HepG2 (cell line): Measurements from ENCODE around the gene MICAL3.

Experiments
- CCAR2 ChIP-seq: fragments of 200-400 bp; formaldehyde crosslinking; optimal IDR thresholded peaks from 2 replicates; pipeline ENCODE3; 2018; ENCODE audit warnings: low read depth, mild to moderate bottlenecking, low read length, moderate library complexity
- FOXJ3 ChIP-seq: sonication (generic); formaldehyde crosslinking; IDR thresholded peaks from 2 replicates; pipeline ENCODE4 v1.4.0; 2020; ENCODE audit warnings: missing genetic modification reagents, mild to moderate bottlenecking, borderline replicate concordance
- HNF4G ChIP-seq, 2 experiments: sonication (generic) in 1 of 2; formaldehyde crosslinking in 1 of 2; IDR thresholded peaks; 2 replicates each; pipeline versions ENCODE4 v1.4.0 to v1.6.1; 2011 to 2020; ENCODE audit warnings: borderline replicate concordance in 2 of 2, low read depth in 2 of 2, mild to moderate bottlenecking in 2 of 2, low read length in 1 of 2, missing genetic modification reagents in 1 of 2, moderate library complexity in 1 of 2
- MEF2D ChIP-seq: sonication (generic); formaldehyde crosslinking; IDR thresholded peaks from 2 replicates; pipeline ENCODE4 v1.5.1; 2020; ENCODE audit warnings: mild to moderate bottlenecking, missing genetic modification reagents
- NR3C1 ChIP-seq: sonication (generic); formaldehyde crosslinking; IDR thresholded peaks from 2 replicates; pipeline ENCODE4 v1.4.0; 2020; ENCODE audit warnings: missing genetic modification reagents
- POLR2A ChIP-seq, 2 experiments: IDR thresholded peaks; 2 replicates each; pipeline ENCODE4 v1.6.1; 2011; ENCODE audit warnings: low read depth in 2 of 2, low read length in 2 of 2, mild to moderate bottlenecking in 1 of 2, moderate library complexity in 1 of 2; ENCODE audit not compliant: insufficient read depth in 1 of 2
- U2AF1 ChIP-seq: fragments of 200-400 bp; formaldehyde crosslinking; optimal IDR thresholded peaks from 2 replicates; pipeline ENCODE3; 2017; ENCODE audit warnings: mild to moderate bottlenecking, low read depth, low read length
- XBP1 ChIP-seq: sonication (generic); formaldehyde crosslinking; IDR thresholded peaks from 2 replicates; pipeline ENCODE4 v1.5.0; 2020; ENCODE audit warnings: missing genetic modification reagents
- ZKSCAN8 ChIP-seq: IDR thresholded peaks from 2 replicates; pipeline ENCODE4 v1.6.1; 2016; ENCODE audit warnings: borderline replicate concordance, missing genetic modification reagents, missing compliant biosample characterization
- ZNF3 ChIP-seq: IDR thresholded peaks from 2 replicates; pipeline ENCODE4 v1.7.0; 2017; ENCODE audit warnings: inconsistent platforms
- TF ChIP-seq, protein P1 (sequence below): sonication (generic); formaldehyde crosslinking; IDR thresholded peaks from 2 replicates; pipeline ENCODE4 v1.5.0; 2020; ENCODE audit warnings: mild to moderate bottlenecking, missing genetic modification reagents, moderate library complexity
- TF ChIP-seq, protein P2 (sequence below): sonication (generic); formaldehyde crosslinking; IDR thresholded peaks from 2 replicates; pipeline ENCODE4 v1.5.0; 2020; ENCODE audit warnings: mild to moderate bottlenecking, missing genetic modification reagents, borderline replicate concordance
- TF ChIP-seq, protein P3 (sequence below): sonication (generic); formaldehyde crosslinking; IDR thresholded peaks from 2 replicates; pipeline ENCODE4 v1.5.1; 2020; ENCODE audit warnings: missing genetic modification reagents, mild to moderate bottlenecking, borderline replicate concordance

DNA sequence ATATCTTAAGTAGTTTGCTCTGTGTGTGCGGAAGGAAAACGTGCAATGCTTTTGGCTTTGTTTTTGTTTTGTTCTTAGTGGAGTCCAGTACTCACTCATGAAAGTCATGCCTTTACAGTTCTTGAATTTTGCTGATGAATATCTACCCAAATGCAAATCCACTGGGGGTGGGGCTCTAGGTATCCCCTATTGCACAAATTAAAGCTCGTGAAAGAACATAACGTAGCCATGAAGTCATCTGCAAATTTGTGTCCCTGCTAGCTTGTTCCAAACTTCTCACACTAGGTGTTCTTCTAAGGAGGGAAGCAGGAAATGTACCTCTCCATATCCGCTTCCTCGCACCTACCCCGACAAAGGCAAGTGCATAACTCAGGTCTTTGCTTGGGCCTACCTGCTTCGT, 118.9 kb downstream of the MICAL3 start:
- TF ChIP-seq, protein P1, sequence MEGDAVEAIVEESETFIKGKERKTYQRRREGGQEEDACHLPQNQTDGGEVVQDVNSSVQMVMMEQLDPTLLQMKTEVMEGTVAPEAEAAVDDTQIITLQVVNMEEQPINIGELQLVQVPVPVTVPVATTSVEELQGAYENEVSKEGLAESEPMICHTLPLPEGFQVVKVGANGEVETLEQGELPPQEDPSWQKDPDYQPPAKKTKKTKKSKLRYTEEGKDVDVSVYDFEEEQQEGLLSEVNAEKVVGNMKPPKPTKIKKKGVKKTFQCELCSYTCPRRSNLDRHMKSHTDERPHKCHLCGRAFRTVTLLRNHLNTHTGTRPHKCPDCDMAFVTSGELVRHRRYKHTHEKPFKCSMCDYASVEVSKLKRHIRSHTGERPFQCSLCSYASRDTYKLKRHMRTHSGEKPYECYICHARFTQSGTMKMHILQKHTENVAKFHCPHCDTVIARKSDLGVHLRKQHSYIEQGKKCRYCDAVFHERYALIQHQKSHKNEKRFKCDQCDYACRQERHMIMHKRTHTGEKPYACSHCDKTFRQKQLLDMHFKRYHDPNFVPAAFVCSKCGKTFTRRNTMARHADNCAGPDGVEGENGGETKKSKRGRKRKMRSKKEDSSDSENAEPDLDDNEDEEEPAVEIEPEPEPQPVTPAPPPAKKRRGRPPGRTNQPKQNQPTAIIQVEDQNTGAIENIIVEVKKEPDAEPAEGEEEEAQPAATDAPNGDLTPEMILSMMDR (CRISPR knock-in tag): no peak
- TF ChIP-seq, protein P2, sequence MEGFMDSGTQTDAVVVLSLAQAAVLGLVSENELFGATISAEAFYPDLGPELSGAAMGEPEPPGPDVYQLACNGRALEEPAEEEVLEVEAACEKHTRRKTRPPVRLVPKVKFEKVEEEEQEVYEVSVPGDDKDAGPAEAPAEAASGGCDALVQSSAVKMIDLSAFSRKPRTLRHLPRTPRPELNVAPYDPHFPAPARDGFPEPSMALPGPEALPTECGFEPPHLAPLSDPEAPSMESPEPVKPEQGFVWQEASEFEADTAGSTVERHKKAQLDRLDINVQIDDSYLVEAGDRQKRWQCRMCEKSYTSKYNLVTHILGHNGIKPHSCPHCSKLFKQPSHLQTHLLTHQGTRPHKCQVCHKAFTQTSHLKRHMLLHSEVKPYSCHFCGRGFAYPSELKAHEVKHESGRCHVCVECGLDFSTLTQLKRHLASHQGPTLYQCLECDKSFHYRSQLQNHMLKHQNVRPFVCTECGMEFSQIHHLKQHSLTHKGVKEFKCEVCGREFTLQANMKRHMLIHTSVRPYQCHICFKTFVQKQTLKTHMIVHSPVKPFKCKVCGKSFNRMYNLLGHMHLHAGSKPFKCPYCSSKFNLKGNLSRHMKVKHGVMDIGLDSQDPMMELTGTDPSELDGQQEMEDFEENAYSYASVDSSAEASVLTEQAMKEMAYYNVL: no peak
- TF ChIP-seq, protein P3, sequence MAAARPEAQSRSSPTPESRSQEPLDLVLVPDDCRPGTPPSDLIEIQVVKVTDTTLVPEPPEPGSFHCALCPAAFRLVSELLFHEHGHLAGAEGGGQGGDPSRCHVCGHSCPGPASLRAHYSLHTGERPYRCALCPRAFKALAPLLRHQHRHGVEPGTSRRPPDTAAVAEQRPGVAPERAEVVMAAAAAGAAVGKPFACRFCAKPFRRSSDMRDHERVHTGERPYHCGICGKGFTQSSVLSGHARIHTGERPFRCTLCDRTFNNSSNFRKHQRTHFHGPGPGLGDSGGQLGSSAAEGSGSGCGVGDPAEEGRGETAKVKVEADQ: no peak
- no peak for TF ChIP-seq POLR2A (IDR thresholded peaks at IDR 0.05; ENCODE audit: insufficient read depth in 1 of 2, low read depth in 2 of 2, low read length in 2 of 2)
- TF ChIP-seq HNF4G (IDR thresholded peaks at IDR 0.05; ENCODE audit: borderline replicate concordance, low read depth, low read length): no peak
- no peak for TF ChIP-seq HNF4G (CRISPR knock-in tag; IDR thresholded peaks at IDR 0.05; ENCODE audit: borderline replicate concordance, low read depth)
- TF ChIP-seq NR3C1: no peak
- no peak for TF ChIP-seq XBP1 (CRISPR knock-in tag)
- TF ChIP-seq CCAR2: no peak
- TF ChIP-seq U2AF1: no peak
- TF ChIP-seq MEF2D (CRISPR knock-in tag): no peak
- no peak for TF ChIP-seq ZNF3
- TF ChIP-seq FOXJ3 (CRISPR knock-in tag): no peak
- no peak for TF ChIP-seq ZKSCAN8
